ENCODE results near the gene APBB1IP.

The APBB1IP gene

GRCh38 chr10:26441491-26442214 lies 3.5 kb downstream of the APBB1IP start:
- Histone ChIP-seq H3K4me3 (ENCODE audit: insufficient read depth, low read depth, low read length) (no peak overlapping the region), H3K9me3 (ENCODE audit: control insufficient read depth, low read length) (no peaks in the 10 kb centered on the region), H3K36me3 (ENCODE audit: control insufficient read depth, insufficient read depth, low read length) (no peaks in the 10 kb centered on the region), H3K27me3 (ENCODE audit: control insufficient read depth, insufficient read depth, low read length, poor library complexity, severe bottlenecking) (peaks cover 34% of the 10 kb centered on the region), H3K27ac (ENCODE audit: insufficient read depth, low read depth, low read length, poor library complexity, severe bottlenecking) (no peak overlapping the region), H3K4me1 (ENCODE audit: control insufficient read depth, insufficient read depth, low read length) (no peaks in the 10 kb centered on the region)
- 85 to 88% methylated on average over 7 of the region's 7 CpGs for WGBS, 2 experiments

GRCh38 chr10:26445411-26446031 lies 7.4 kb downstream of the APBB1IP start:
- Histone ChIP-seq H3K9me3 (ENCODE audit: control insufficient read depth, low read length) (no peaks in the 10 kb centered on the region), H3K27ac (ENCODE audit: insufficient read depth, low read depth, low read length, poor library complexity, severe bottlenecking) (no peak overlapping the region), H3K4me3 (ENCODE audit: insufficient read depth, low read depth, low read length) (no peak overlapping the region), H3K27me3 (ENCODE audit: control insufficient read depth, insufficient read depth, low read length, poor library complexity, severe bottlenecking) (peaks cover 4% of the 10 kb centered on the region), H3K36me3 (ENCODE audit: control insufficient read depth, insufficient read depth, low read length) (no peaks in the 10 kb centered on the region), H3K4me1 (ENCODE audit: control insufficient read depth, insufficient read depth, low read length) (no peaks in the 10 kb centered on the region)
- 89% methylated on average over 8 of the region's 8 CpGs for WGBS, 2 experiments

DNA sequence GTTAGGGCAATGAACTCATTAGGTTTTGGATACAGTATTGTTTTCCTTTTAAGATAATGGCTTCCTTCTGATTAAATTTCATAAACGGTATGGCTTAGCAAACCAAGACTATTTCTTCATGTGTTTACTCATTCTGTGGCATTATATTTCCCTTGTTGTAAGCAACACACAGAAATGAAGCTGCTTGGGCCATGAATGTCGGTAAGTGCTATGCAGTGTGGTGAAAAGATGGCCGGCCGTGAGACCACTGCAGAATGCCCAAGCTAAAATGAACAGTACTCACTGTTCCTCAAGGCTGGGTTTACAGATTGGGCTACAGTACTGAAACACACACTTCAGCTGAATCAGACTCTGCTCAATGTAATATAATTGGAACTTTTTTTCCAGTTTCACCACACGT lies 8.1 kb downstream of the APBB1IP start:
- Histone ChIP-seq H3K4me1 (ENCODE audit: control insufficient read depth, insufficient read depth, low read length) (no peaks in the 10 kb centered on the region), H3K27me3 (ENCODE audit: control insufficient read depth, insufficient read depth, low read length, poor library complexity, severe bottlenecking) (peaks cover 1% of the 10 kb centered on the region), H3K9me3 (ENCODE audit: control insufficient read depth, low read length) (no peaks in the 10 kb centered on the region), H3K4me3 (ENCODE audit: insufficient read depth, low read depth, low read length) (no peak overlapping the region), H3K27ac (ENCODE audit: insufficient read depth, low read depth, low read length, poor library complexity, severe bottlenecking) (no peak overlapping the region), H3K36me3 (ENCODE audit: control insufficient read depth, insufficient read depth, low read length) (no peaks in the 10 kb centered on the region)
- WGBS, 2 experiments, result 84 to 91% methylated on average over 5 of the region's 5 CpGs

DNA sequence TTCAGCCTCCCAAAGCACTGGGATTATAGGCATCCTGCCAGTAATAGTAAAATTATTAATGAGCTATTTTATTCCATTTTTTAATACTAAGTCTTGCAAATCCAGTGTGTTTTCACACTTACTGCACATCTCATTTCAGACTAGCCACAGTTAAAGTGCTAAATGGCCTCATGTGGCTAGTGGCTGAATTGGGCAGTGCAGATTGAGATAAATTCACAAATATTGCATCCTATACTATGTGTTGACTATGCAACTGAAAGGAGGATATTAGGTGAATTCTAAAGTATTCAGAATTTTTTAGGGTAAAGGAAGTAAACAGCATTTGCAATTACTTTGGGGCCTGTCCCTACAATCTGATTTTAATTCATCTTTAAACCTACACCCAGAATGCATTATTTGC lies 10.2 kb downstream of the APBB1IP start:
- Histone ChIP-seq H3K36me3 (ENCODE audit: control insufficient read depth, insufficient read depth, low read length) (no peaks in the 10 kb centered on the region), H3K4me1 (ENCODE audit: control insufficient read depth, insufficient read depth, low read length) (no peaks in the 10 kb centered on the region), H3K27ac (ENCODE audit: insufficient read depth, low read depth, low read length, poor library complexity, severe bottlenecking) (no peak overlapping the region), H3K9me3 (ENCODE audit: control insufficient read depth, low read length) (no peaks in the 10 kb centered on the region), H3K4me3 (ENCODE audit: insufficient read depth, low read depth, low read length) (no peak overlapping the region), H3K27me3 (ENCODE audit: control insufficient read depth, insufficient read depth, low read length, poor library complexity, severe bottlenecking) (no peaks in the 10 kb centered on the region)

- H3K9me3 ChIP-seq (ENCODE audit: control insufficient read depth, low read length), result no peaks in the 10 kb centered on the region
- H3K27me3 ChIP-seq (ENCODE audit: control insufficient read depth, insufficient read depth, low read length, poor library complexity, severe bottlenecking), result no peaks in the 10 kb centered on the region
- H3K27ac ChIP-seq (ENCODE audit: insufficient read depth, low read depth, low read length, poor library complexity, severe bottlenecking), result no peak overlapping the region
- no peak overlapping the region for H3K4me3 ChIP-seq (ENCODE audit: insufficient read depth, low read depth, low read length)
- no peaks in the 10 kb centered on the region for H3K4me1 ChIP-seq (ENCODE audit: control insufficient read depth, insufficient read depth, low read length)
- 90 to 91% methylated on average over 8 of the region's 8 CpGs for WGBS, 2 experiments
- H3K36me3 ChIP-seq (ENCODE audit: control insufficient read depth, insufficient read depth, low read length), result no peaks in the 10 kb centered on the region
Observed at GRCh38 chr10:26448706-26449435, 10.7 kb downstream of the APBB1IP start.

DNA sequence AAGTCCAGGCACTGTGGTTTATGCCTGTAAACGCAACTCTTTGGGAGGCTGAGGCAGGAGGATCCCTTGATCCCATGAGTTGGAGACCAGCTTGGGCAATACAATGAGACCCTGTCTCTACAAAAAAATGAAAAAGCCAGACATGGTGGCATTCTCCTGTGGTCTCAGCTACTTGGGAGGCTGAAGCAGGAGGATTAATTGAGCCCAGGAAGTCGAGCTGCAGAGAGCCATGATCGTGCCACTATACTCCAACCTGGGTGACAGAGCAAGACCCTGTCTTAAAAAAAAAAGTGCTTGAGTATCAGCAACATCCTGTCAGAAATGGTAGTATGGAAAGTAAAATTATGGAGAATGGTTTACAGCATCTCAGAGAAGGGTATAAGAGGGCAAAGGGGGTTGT lies 11.6 kb downstream of the APBB1IP start:
- no peaks in the 10 kb centered on the region for H3K4me1 ChIP-seq (ENCODE audit: control insufficient read depth, insufficient read depth, low read length)
- H3K27ac ChIP-seq (ENCODE audit: insufficient read depth, low read depth, low read length, poor library complexity, severe bottlenecking), result no peak overlapping the region
- no peak overlapping the region for H3K4me3 ChIP-seq (ENCODE audit: insufficient read depth, low read depth, low read length)
- H3K36me3 ChIP-seq (ENCODE audit: control insufficient read depth, insufficient read depth, low read length), result no peaks in the 10 kb centered on the region
- no peaks in the 10 kb centered on the region for H3K27me3 ChIP-seq (ENCODE audit: control insufficient read depth, insufficient read depth, low read length, poor library complexity, severe bottlenecking)
- 79% methylated on average over 3 of the region's 3 CpGs for WGBS, 2 experiments
- no peaks in the 10 kb centered on the region for H3K9me3 ChIP-seq (ENCODE audit: control insufficient read depth, low read length)

- no peaks in the 10 kb centered on the region for H3K4me1 ChIP-seq (ENCODE audit: control insufficient read depth, insufficient read depth, low read length)
- 67 to 79% methylated on average over 3 of the region's 4 CpGs for WGBS, 2 experiments
- H3K27ac ChIP-seq (ENCODE audit: insufficient read depth, low read depth, low read length, poor library complexity, severe bottlenecking), result no peak overlapping the region
- no peaks in the 10 kb centered on the region for H3K27me3 ChIP-seq (ENCODE audit: control insufficient read depth, insufficient read depth, low read length, poor library complexity, severe bottlenecking)
- H3K36me3 ChIP-seq (ENCODE audit: control insufficient read depth, insufficient read depth, low read length), result no peaks in the 10 kb centered on the region
- H3K4me3 ChIP-seq (ENCODE audit: insufficient read depth, low read depth, low read length), result no peak overlapping the region
- no peaks in the 10 kb centered on the region for H3K9me3 ChIP-seq (ENCODE audit: control insufficient read depth, low read length)
Observed at GRCh38 chr10:26451903-26452302, 13.8 kb downstream of the APBB1IP start.

GRCh38 chr10:26453850-26454249 lies 15.7 kb downstream of the APBB1IP start:
- Histone ChIP-seq H3K27ac (ENCODE audit: insufficient read depth, low read depth, low read length, poor library complexity, severe bottlenecking) (no peak overlapping the region), H3K4me3 (ENCODE audit: insufficient read depth, low read depth, low read length) (no peak overlapping the region), H3K36me3 (ENCODE audit: control insufficient read depth, insufficient read depth, low read length) (no peaks in the 10 kb centered on the region), H3K4me1 (ENCODE audit: control insufficient read depth, insufficient read depth, low read length) (no peaks in the 10 kb centered on the region), H3K9me3 (ENCODE audit: control insufficient read depth, low read length) (no peaks in the 10 kb centered on the region), H3K27me3 (ENCODE audit: control insufficient read depth, insufficient read depth, low read length, poor library complexity, severe bottlenecking) (no peaks in the 10 kb centered on the region)
- WGBS, 2 experiments, result 76 to 91% methylated on average over 1 to 2 of the region's 2 CpGs

- 93 to 99% methylated on average over 2 of the region's 2 CpGs for WGBS, 2 experiments
- H3K27me3 ChIP-seq (ENCODE audit: control insufficient read depth, insufficient read depth, low read length, poor library complexity, severe bottlenecking), result no peaks in the 10 kb centered on the region
- no peak overlapping the region for H3K27ac ChIP-seq (ENCODE audit: insufficient read depth, low read depth, low read length, poor library complexity, severe bottlenecking)
- no peak overlapping the region for H3K4me3 ChIP-seq (ENCODE audit: insufficient read depth, low read depth, low read length)
- no peaks in the 10 kb centered on the region for H3K36me3 ChIP-seq (ENCODE audit: control insufficient read depth, insufficient read depth, low read length)
- no peaks in the 10 kb centered on the region for H3K4me1 ChIP-seq (ENCODE audit: control insufficient read depth, insufficient read depth, low read length)
- no peaks in the 10 kb centered on the region for H3K9me3 ChIP-seq (ENCODE audit: control insufficient read depth, low read length)
Observed at GRCh38 chr10:26454891-26455290, 16.8 kb downstream of the APBB1IP start.

GRCh38 chr10:26455567-26456315 lies 17.6 kb downstream of the APBB1IP start:
- 89 to 93% methylated on average over 5 to 7 of the region's 7 CpGs for WGBS, 2 experiments

More at GRCh38 chr10:26455567-26456315, 17.6 kb downstream of the APBB1IP start:
- Histone ChIP-seq H3K4me3 (ENCODE audit: insufficient read depth, low read depth, low read length) (no peak overlapping the region), H3K27me3 (ENCODE audit: control insufficient read depth, insufficient read depth, low read length, poor library complexity, severe bottlenecking) (no peaks in the 10 kb centered on the region), H3K4me1 (ENCODE audit: control insufficient read depth, insufficient read depth, low read length) (no peaks in the 10 kb centered on the region), H3K36me3 (ENCODE audit: control insufficient read depth, insufficient read depth, low read length) (no peaks in the 10 kb centered on the region), H3K9me3 (ENCODE audit: control insufficient read depth, low read length) (no peaks in the 10 kb centered on the region), H3K27ac (ENCODE audit: insufficient read depth, low read depth, low read length, poor library complexity, severe bottlenecking) (no peak overlapping the region)

Data from ectodermal cell (in vitro differentiated cells).